NCI-H82 (cell line): ENCODE data around the gene UGT3A1.
"Not testable (repeated sequence)": the region's sequence is repeated elsewhere in the genome, so short reads cannot be mapped to it uniquely, and the experiment has no call there.

Experiments
- DNase-seq: peaks from one replicate; lab custom pipeline; 2025; lab: John Stamatoyannopoulos, UW

UGT3A1 gene

GRCh38 chr5:35988529-35988928, 2.7 kb downstream of the UGT3A1 start:
- DNase-seq = no peak

GRCh38 chr5:35987776-35988175, 3.4 kb downstream of the UGT3A1 start:
- no peak for DNase-seq

GRCh38 chr5:35979715-35980114, 11.5 kb downstream of the UGT3A1 start:
- no peak for DNase-seq

- not testable (repeated sequence) for DNase-seq
Observed at GRCh38 chr5:35976859-35977258, 14.3 kb downstream of the UGT3A1 start.

- no peak for DNase-seq
Observed at GRCh38 chr5:35974570-35974969, 16.6 kb downstream of the UGT3A1 start.

- DNase-seq = no peak
Observed at GRCh38 chr5:35971878-35972210, 19.3 kb downstream of the UGT3A1 start.

- DNase-seq = no peak
Observed at GRCh38 chr5:35971186-35971877, 19.9 kb downstream of the UGT3A1 start.

GRCh38 chr5:35963381-35963843, 27.8 kb downstream of the UGT3A1 start:
- peak; percentile 65 for DNase-seq

GRCh38 chr5:35960328-35960727, 30.9 kb downstream of the UGT3A1 start:
- no peak for DNase-seq

GRCh38 chr5:35956429-35956828, 34.8 kb downstream of the UGT3A1 start:
- DNase-seq = no peak

GRCh38 chr5:35954175-35954574, 37.0 kb downstream of the UGT3A1 start:
- DNase-seq = no peak

GRCh38 chr5:35947085-35947484, 44.1 kb downstream of the UGT3A1 start:
- no peak for DNase-seq

- DNase-seq = no peak
Observed at GRCh38 chr5:35939639-35940038, 51.6 kb downstream of the UGT3A1 start.

- peak; percentile 3 for DNase-seq
Observed at GRCh38 chr5:35938568-35939227, 52.5 kb downstream of the UGT3A1 start, which contains the start of gene CAPSL. TSS of gene CAPSL (minus strand) at chr5:35938622. CDS start at chr5:35921120, 17,502 bp downstream.

- DNase-seq = peak; percentile 74
Observed at GRCh38 chr5:35926389-35927051, 64.7 kb downstream of the UGT3A1 start.

- peak; percentile 70 for DNase-seq
Observed at GRCh38 chr5:35924950-35925722, 66.1 kb downstream of the UGT3A1 start.

GRCh38 chr5:35924122-35924949, 66.9 kb downstream of the UGT3A1 start:
- DNase-seq = no peak

- DNase-seq = no peak
Observed at GRCh38 chr5:35922468-35922867, 68.7 kb downstream of the UGT3A1 start.

- no peak for DNase-seq
Observed at GRCh38 chr5:35921930-35922329, 69.3 kb downstream of the UGT3A1 start.

- no peak for DNase-seq
Observed at GRCh38 chr5:35920890-35921289, 70.3 kb downstream of the UGT3A1 start.

GRCh38 chr5:35919191-35919590, 72.0 kb downstream of the UGT3A1 start:
- DNase-seq = no peak
